ENCODE measurements around the gene ERBIN. TPM values are rescaled to one million over a fixed set of nuclear protein-coding genes. Genes with fewer than 3 reads are reported as not detected.

ERBIN gene
- total RNA-seq, 1 experiment from 2014 or later = 143 TPM

GRCh38 chr5:65893749-65894430, 32.5 kb upstream of the ERBIN start:
- BruUV-seq (replicated peaks) = no TSS peak
- no peak overlapping the region for H2AFZ ChIP-seq
- no peak overlapping the region for H3K4me3 ChIP-seq
- H3K79me2 ChIP-seq (ENCODE audit: low read depth) = no peaks in the 10 kb centered on the region
- H3K4me1 ChIP-seq (replicated peaks; ENCODE audit: insufficient read depth) = peaks cover 17% of the 10 kb centered on the region
- no peaks in the 10 kb centered on the region for H4K20me1 ChIP-seq (ENCODE audit: insufficient read depth)
- 0 out of 2 replicates have a peak, but pooled peaks cover 2% of the 10 kb centered on the region for H3K9me2 ChIP-seq (ENCODE audit: insufficient read depth)
- H3F3A ChIP-seq (ENCODE audit: insufficient read depth, low read depth) = no peaks in the 10 kb centered on the region
- ChIA-PET POLR2A (ENCODE audit: unreplicated experiment) (no interaction called here), CTCF (interaction anchor here (0.6 to 0.7 kb wide), 2 partner anchors 62 to 130 kb away, joined by 3 to 10 read pairs; no protein-coding TSS in a partner anchor)
- no peaks in the 10 kb centered on the region for H3K9me3 ChIP-seq (ENCODE audit: insufficient read depth, low read depth)
- no peak overlapping the region for H3K4me2 ChIP-seq
- no peaks in the 10 kb centered on the region for H3K36me3 ChIP-seq (ENCODE audit: low read depth)
- no peaks in the 10 kb centered on the region for H3K27me3 ChIP-seq (ENCODE audit: insufficient read depth, low read depth)
- no peak overlapping the region for H3K27ac ChIP-seq
- DNase-seq = peak in 1 of 2 experiments; percentile 48
- TF ChIP-seq EZH2 (IDR thresholded peaks at IDR 0.05; ENCODE audit: low read depth) = no peak
- TF ChIP-seq CTCF (conservative IDR thresholded peaks at IDR 0.05) = no peak
- intact Hi-C loops (cut with micrococcal nuclease; ENCODE audit: unreplicated experiment) = no loop called here

- Histone ChIP-seq H3K27ac (no peak overlapping the region), H3K4me3 (no peak overlapping the region), H3K4me2 (no peak overlapping the region), H4K20me1 (ENCODE audit: insufficient read depth) (no peaks in the 10 kb centered on the region), H3K27me3 (ENCODE audit: insufficient read depth, low read depth) (no peaks in the 10 kb centered on the region), H3F3A (ENCODE audit: insufficient read depth, low read depth) (no peaks in the 10 kb centered on the region), H3K4me1 (replicated peaks; ENCODE audit: insufficient read depth) (peaks cover 17% of the 10 kb centered on the region), H3K79me2 (ENCODE audit: low read depth) (no peaks in the 10 kb centered on the region), H3K9me3 (ENCODE audit: insufficient read depth, low read depth) (no peaks in the 10 kb centered on the region), H3K36me3 (ENCODE audit: low read depth) (no peaks in the 10 kb centered on the region), H2AFZ (no peak overlapping the region), H3K9me2 (ENCODE audit: insufficient read depth) (no peaks in the 10 kb centered on the region)
- TF ChIP-seq EZH2 (IDR thresholded peaks at IDR 0.05; ENCODE audit: low read depth) (no peak), CTCF (conservative IDR thresholded peaks at IDR 0.05) (no peak)
- ChIA-PET POLR2A (ENCODE audit: unreplicated experiment) (no interaction called here), CTCF (no interaction called here)
- BruUV-seq (replicated peaks) = no TSS peak
- no peak for DNase-seq
- intact Hi-C loops (cut with micrococcal nuclease; ENCODE audit: unreplicated experiment) = no loop called here
Measured at GRCh38 chr5:65895891-65896290, 30.5 kb upstream of the ERBIN start.

- Histone ChIP-seq H3K4me2 (no peak overlapping the region), H4K20me1 (ENCODE audit: insufficient read depth) (no peaks in the 10 kb centered on the region), H3K36me3 (ENCODE audit: low read depth) (no peaks in the 10 kb centered on the region), H3K9me3 (ENCODE audit: insufficient read depth, low read depth) (no peaks in the 10 kb centered on the region), H3K27me3 (ENCODE audit: insufficient read depth, low read depth) (no peaks in the 10 kb centered on the region), H3F3A (ENCODE audit: insufficient read depth, low read depth) (no peaks in the 10 kb centered on the region), H3K4me1 (replicated peaks; ENCODE audit: insufficient read depth) (no peaks in the 10 kb centered on the region), H3K4me3 (no peak overlapping the region), H3K9me2 (ENCODE audit: insufficient read depth) (no peaks in the 10 kb centered on the region), H3K79me2 (ENCODE audit: low read depth) (no peaks in the 10 kb centered on the region), H3K27ac (no peak overlapping the region), H2AFZ (no peak overlapping the region)
- DNase-seq = no peak
- CTCF ChIA-PET = no interaction called here
- no peak for TF ChIP-seq EZH2 (IDR thresholded peaks at IDR 0.05; ENCODE audit: low read depth)
- no peak for TF ChIP-seq CTCF (conservative IDR thresholded peaks at IDR 0.05)
- BruUV-seq (replicated peaks) = no TSS peak
- intact Hi-C loops (cut with micrococcal nuclease; ENCODE audit: unreplicated experiment) = no loop called here
- POLR2A ChIA-PET (ENCODE audit: unreplicated experiment) = no interaction called here
Measured at GRCh38 chr5:65900746-65901145, 25.6 kb upstream of the ERBIN start.

Measured in PC-9 (cell line).